Vagina (tissue), 2 donors: ENCODE data around the gene NR4A1.

Experiments
- CTCF ChIP-seq, 3 experiments: fragments of 450-650 bp in 2 of 3; fragments of 200-600 bp in 1 of 3; sonication (generic) in 1 of 3; IDR thresholded peaks; one replicate each; pipeline ENCODE4 v1.5.1; 2017 to 2019; ENCODE audit warnings: antibody characterized with exemption in 3 of 3, mild to moderate bottlenecking in 2 of 3, moderate library complexity in 2 of 3
- POLR2AphosphoS5 ChIP-seq, 2 donors: sonication (generic); formaldehyde crosslinking; IDR thresholded peaks; one replicate each; pipeline ENCODE4 v1.9.0; 2017; ENCODE audit warnings: antibody characterized with exemption in 2 of 2, mild to moderate bottlenecking in 2 of 2, low read depth in 1 of 2; ENCODE audit not compliant: insufficient read depth in 1 of 2

DNA sequence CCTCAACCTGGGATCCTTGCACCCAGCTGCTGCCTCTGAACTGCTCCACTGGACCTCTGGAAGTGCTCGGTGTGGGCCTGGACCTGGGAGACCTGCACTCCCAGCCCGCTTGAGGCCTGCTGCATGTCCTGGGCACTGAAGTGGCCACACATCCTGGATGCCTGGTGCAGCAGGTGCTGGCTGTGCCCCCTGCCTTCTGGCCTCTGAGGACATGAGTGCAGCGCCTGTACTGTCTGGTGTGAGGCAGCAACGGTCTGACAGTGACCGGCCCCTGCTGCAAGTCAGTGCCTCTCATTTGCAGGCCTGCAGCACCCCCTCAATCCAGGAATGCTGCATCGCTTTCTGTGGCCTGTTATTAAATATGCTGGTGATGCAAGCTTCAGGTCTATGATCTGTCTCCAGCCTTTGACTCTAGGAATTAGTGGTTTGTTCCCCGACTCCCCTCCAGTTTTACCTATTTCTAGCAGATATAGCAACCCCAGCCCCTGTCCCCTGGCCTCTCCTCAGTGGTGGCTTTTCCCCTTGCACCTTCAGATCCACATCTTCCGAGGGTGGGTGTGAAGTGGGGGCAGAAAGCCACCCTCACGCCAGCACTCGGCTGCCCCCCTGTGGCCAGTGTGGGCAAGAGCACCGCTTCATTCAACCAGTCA, 31.9 kb downstream of the NR4A1 start:
- TF ChIP-seq POLR2AphosphoS5 (IDR thresholded peaks at IDR 0.05; ENCODE audit: insufficient read depth in 1 of 2, low read depth in 1 of 2): peak in 1 of 2 donors; percentile 32
- TF ChIP-seq CTCF (IDR thresholded peaks at IDR 0.05): peak; percentile 96 to 97 (median 97)
